GM23338 (cell line): ENCODE results near the gene RFX3. TPM values are rescaled to one million over a fixed set of nuclear protein-coding genes. Genes with fewer than 3 reads are reported as not detected.

Experiments
- ATAC-seq: fragments of 200-7000 bp; cut with Tn5 transposase; 3 replicates; pipeline ENCODE4 v1.9.1; 2020
- DNase-seq: peaks from one replicate; pipeline ENCODE4 v3.0.0-alpha.2; 2015; ENCODE audit warnings: low spot score
- H2AFZ ChIP-seq: fragments of 200-600 bp; sonication (generic); 2 replicates; pipeline ENCODE4 v1.8.0; 2016; ENCODE audit warnings: antibody characterized with exemption, mild to moderate bottlenecking, moderate library complexity
- H3F3A ChIP-seq: fragments of 200-600 bp; sonication (generic); replicated peaks from 2 replicates; pipeline ENCODE4 v1.8.0; 2017; ENCODE audit warnings: antibody characterized with exemption, mixed run types, low read depth
- H3K27ac ChIP-seq: fragments of 200-600 bp; sonication (generic); 2 replicates; pipeline ENCODE4 v1.6.1; 2016; ENCODE audit warnings: low read depth
- H3K27me3 ChIP-seq: fragments of 200-600 bp; sonication (generic); 2 replicates; pipeline ENCODE4 v1.8.0; 2016; ENCODE audit warnings: mild to moderate bottlenecking, mixed run types, moderate library complexity; ENCODE audit not compliant: insufficient read depth
- H3K36me3 ChIP-seq: fragments of 200-600 bp; sonication (generic); 2 replicates; pipeline ENCODE4 v1.8.0; 2016; ENCODE audit warnings: mild to moderate bottlenecking; ENCODE audit not compliant: insufficient read depth
- H3K4me1 ChIP-seq: fragments of 200-600 bp; sonication (generic); 2 replicates; pipeline ENCODE4 v1.8.0; 2016; ENCODE audit warnings: mild to moderate bottlenecking, moderate library complexity; ENCODE audit not compliant: insufficient read depth
- H3K4me2 ChIP-seq: fragments of 200-600 bp; sonication (generic); 2 replicates; pipeline ENCODE4 v1.7.1; 2017; ENCODE audit warnings: mixed run types
- H3K4me3 ChIP-seq: fragments of 200-600 bp; sonication (generic); 2 replicates; pipeline ENCODE4 v1.6.1; 2016; ENCODE audit warnings: mixed run types
- H3K79me2 ChIP-seq: fragments of 200-600 bp; sonication (generic); replicated peaks from 2 replicates; pipeline ENCODE4 v1.8.0; 2017; ENCODE audit warnings: mild to moderate bottlenecking; ENCODE audit not compliant: insufficient read depth
- H3K9me2 ChIP-seq: fragments of 200-600 bp; sonication (generic); 2 replicates; pipeline ENCODE4 v1.8.0; 2017; ENCODE audit not compliant: insufficient read depth
- H4K20me1 ChIP-seq: fragments of 200-600 bp; sonication (generic); replicated peaks from 2 replicates; pipeline ENCODE4 v1.8.0; 2017; ENCODE audit warnings: mild to moderate bottlenecking; ENCODE audit not compliant: insufficient read depth
- H3K27ac Mint-ChIP-seq: 2 replicates; pipeline ENCODE4 v1.8.0; 2020; ENCODE audit warnings: inconsistent platforms, mild to moderate bottlenecking, moderate library complexity, mixed read lengths
- H3K27me3 Mint-ChIP-seq: 3 replicates; pipeline ENCODE4 v1.8.0; 2022; ENCODE audit warnings: low read depth, mild to moderate bottlenecking, moderate library complexity, mixed read lengths, inconsistent platforms; ENCODE audit not compliant: insufficient read depth, poor library complexity
- H3K36me3 Mint-ChIP-seq: 3 replicates; pipeline ENCODE4 v1.8.0; 2021; ENCODE audit warnings: low read depth, mild to moderate bottlenecking, inconsistent platforms, moderate library complexity, mixed read lengths
- H3K4me1 Mint-ChIP-seq: 3 replicates; pipeline ENCODE4 v1.8.0; 2020; ENCODE audit warnings: mild to moderate bottlenecking, inconsistent platforms, mixed read lengths
- H3K4me3 Mint-ChIP-seq: 3 replicates; pipeline ENCODE4 v1.8.0; 2021; ENCODE audit warnings: moderate library complexity, mild to moderate bottlenecking, inconsistent platforms, mixed read lengths
- H3K9me3 Mint-ChIP-seq: 3 replicates; pipeline ENCODE4 v1.8.0; 2020; ENCODE audit warnings: moderate library complexity, mild to moderate bottlenecking, inconsistent platforms, mixed read lengths
- CREB1 ChIP-seq: fragments of 250-450 bp; sonication (Bioruptor Pico); IDR thresholded peaks from 2 replicates; pipeline ENCODE4 v1.5.0; 2020; ENCODE audit warnings: low read depth, mild to moderate bottlenecking, moderate library complexity
- POLR2AphosphoS5 ChIP-seq: IDR thresholded peaks from 2 replicates; pipeline ENCODE4 v1.6.1; 2016; ENCODE audit warnings: antibody characterized with exemption, low read depth
- REST ChIP-seq: IDR thresholded peaks from one replicate; pipeline ENCODE4 v1.6.1; 2018; ENCODE audit warnings: antibody characterized with exemption; ENCODE audit not compliant: unreplicated experiment
- ZNF331 ChIP-seq: fragments of 250-450 bp; sonication (Bioruptor Pico); IDR thresholded peaks from 2 replicates; pipeline ENCODE4 v1.5.0; 2020; ENCODE audit warnings: low read depth, mild to moderate bottlenecking, moderate library complexity
- ZNF462 ChIP-seq: fragments of 250-450 bp; sonication (Bioruptor Pico); IDR thresholded peaks from 2 replicates; pipeline ENCODE4 v1.5.0; 2020; ENCODE audit warnings: mild to moderate bottlenecking, moderate library complexity
- polyA plus RNA-seq: library from polyadenylated mRNA; unstranded; fragments of >200 nt; fragmentation: Nextera tagmentation; extraction: Ambion mirVana; gene quantifications from 2 replicates; pipeline ENCODE4 v1.2.1, GENCODE V29; 2016
- total RNA-seq: library from RNA; depleted of rRNA; stranded (reverse); fragments of >200 nt; shearing (Covaris generic); gene quantifications from 2 replicates; pipeline ENCODE4 v1.2.3, GENCODE V29; 2014

Gene RFX3
- total and polyA plus RNA-seq, 2 experiments from 2014 or later: 9.8 to 22.1 TPM

- TF ChIP-seq ZNF462 (no peak), POLR2AphosphoS5 (no peak), ZNF331 (CRISPR knock-in tag) (no peak)
Observed at GRCh38 chr9:3281399-3281798, 244.4 kb downstream of the RFX3 start (continued).

GRCh38 chr9:3277200-3277599, 248.6 kb downstream of the RFX3 start:
- Histone ChIP-seq H3K4me2 (no peak overlapping the region), H3K9me2 (no peaks in the 10 kb centered on the region), H3K79me2 (no peaks in the 10 kb centered on the region), H3K4me3 (no peak overlapping the region), H3K27me3 (no peaks in the 10 kb centered on the region), H3F3A (no peaks in the 10 kb centered on the region), H3K36me3 (peaks cover 8% of the 10 kb centered on the region; the same call in 1 of the 2 replicates), H2AFZ (no peak overlapping the region), H4K20me1 (no peaks in the 10 kb centered on the region), H3K27ac (no peak overlapping the region), H3K4me1 (no peaks in the 10 kb centered on the region)
- H3K4me3 Mint-ChIP-seq: no peak overlapping the region
- H3K27me3 Mint-ChIP-seq: no peaks in the 10 kb centered on the region
- peaks cover 6% of the 10 kb centered on the region; the same call in 2 of the 3 replicates for H3K4me1 Mint-ChIP-seq
- peaks cover 4% of the 10 kb centered on the region; the same call in 2 of the 3 replicates for H3K36me3 Mint-ChIP-seq
- TF ChIP-seq CREB1 (CRISPR knock-in tag) (no peak), REST (no peak), ZNF462 (no peak), POLR2AphosphoS5 (no peak)
- no peak for ATAC-seq
- no peak for DNase-seq
- H3K9me3 Mint-ChIP-seq: no peaks in the 10 kb centered on the region
- H3K27ac Mint-ChIP-seq: no peak overlapping the region
